Lung (tissue), 12 donors: ENCODE results near the gene MYO5B. TPM values are rescaled to one million over a fixed set of nuclear protein-coding genes. Genes with fewer than 3 reads are reported as not detected.

Experiments used
- ATAC-seq: fragments of 200-7000 bp; cut with Tn5 transposase; one replicate; pipeline ENCODE4 v1.9.1; 2020; ENCODE audit warnings: moderate number of reproducible peaks; ENCODE audit not compliant: insufficient read depth, low FRiP score
- DNase-seq, 3 donors: peaks; one replicate each; pipeline ENCODE4 v3.0.0-alpha.2; 2013 to 2017
- H3K27ac ChIP-seq, 2 donors: one replicate each; pipeline ENCODE4 v1.5.1; 2013; ENCODE audit warnings: mild to moderate bottlenecking in 2 of 2, moderate library complexity in 2 of 2, control low read depth in 1 of 2, inconsistent platforms in 1 of 2, low read depth in 1 of 2, low read length in 1 of 2
- H3K27me3 ChIP-seq, 3 donors: one replicate each; pipeline ENCODE4 v1.5.1; 2013; ENCODE audit warnings: low read length in 2 of 3; ENCODE audit not compliant: control insufficient read depth in 3 of 3, insufficient read depth in 3 of 3
- H3K36me3 ChIP-seq, 4 donors: one replicate each; pipeline ENCODE4 v1.5.1; 2013; ENCODE audit warnings: low read length in 4 of 4, mild to moderate bottlenecking in 1 of 4, moderate library complexity in 1 of 4; ENCODE audit not compliant: control insufficient read depth in 4 of 4, insufficient read depth in 4 of 4
- H3K4me1 ChIP-seq, 5 donors: one replicate each; pipeline ENCODE4 v1.5.1; 2013; ENCODE audit warnings: low read length in 5 of 5, mild to moderate bottlenecking in 2 of 5, moderate library complexity in 1 of 5; ENCODE audit not compliant: control insufficient read depth in 5 of 5, insufficient read depth in 5 of 5
- H3K4me3 ChIP-seq: one replicate; pipeline ENCODE4 v1.5.1; 2013; ENCODE audit warnings: mild to moderate bottlenecking, control low read depth, moderate library complexity
- H3K9ac ChIP-seq, 2 donors: one replicate each; pipeline ENCODE4 v1.5.1; 2013; ENCODE audit warnings: low read length in 2 of 2, control low read depth in 1 of 2; ENCODE audit not compliant: insufficient read depth in 1 of 2
- H3K9me3 ChIP-seq, 4 donors: one replicate each; pipeline ENCODE4 v1.5.1; 2013; ENCODE audit warnings: low read length in 3 of 4, mild to moderate bottlenecking in 1 of 4, moderate library complexity in 1 of 4; ENCODE audit not compliant: control insufficient read depth in 4 of 4, insufficient read depth in 3 of 4
- CTCF ChIP-seq: IDR thresholded peaks from 2 replicates; pipeline ENCODE4 v1.5.1; 2012; ENCODE audit warnings: mild to moderate bottlenecking; ENCODE audit errors: control extremely low read depth, extremely low read depth
- WGBS, 2 donors: extraction: QIAGEN DNeasy Blood & Tissue Kit; methylation state at CpG; one replicate each; pipeline ENCODE4 v1.1.7; 2013; 5-methylcytosine and 5-hydroxymethylcytosine counted together
- polyA plus RNA-seq, 2 donors: library from polyadenylated mRNA; stranded (reverse); fragments of 200-250 nt; gene quantifications; one replicate each; pipeline ENCODE4 v1.2.1, GENCODE V29; 2013
- total RNA-seq, 2 donors: library from RNA; depleted of rRNA in 1 of 2; stranded (reverse); fragments of >200 nt in 1 of 2; gene quantifications; one replicate each; pipeline ENCODE4 v1.2.1, GENCODE V29; 2014 to 2021
- donor health status: control.
- donor health status: control.
- donor health status: Bipolar disorder and iron deficiency.
- donor health status: healthy.
- donor health status: DM: yes; HTN: yes; CAD: no.

MYO5B gene
- total and polyA plus RNA-seq, 4 donors: 9.7 to 25.6 (median 19.7) TPM

DNA sequence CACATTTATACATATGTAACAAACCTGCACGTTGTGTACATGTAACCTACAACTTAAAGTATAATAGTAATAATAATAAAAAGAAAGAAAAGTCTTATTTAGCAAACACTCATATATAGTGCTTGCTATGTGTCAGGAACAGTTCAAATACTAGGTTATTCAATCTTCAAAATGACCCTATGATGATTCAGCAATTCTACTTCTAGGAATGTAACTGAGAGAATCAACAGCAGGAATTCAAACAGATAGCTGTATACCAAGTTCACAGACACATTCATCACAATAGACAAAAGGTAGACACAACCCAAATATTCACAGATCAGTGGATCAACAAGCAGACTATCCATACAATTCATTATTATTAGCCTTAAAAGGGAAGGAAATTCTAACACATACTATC lies 69.5 kb downstream of the MYO5B start:
- Histone ChIP-seq H3K36me3 (no peaks in the 10 kb centered on the region), H3K9me3 (no peaks in the 10 kb centered on the region), H3K27ac (no peak overlapping the region), H3K9ac (no peak overlapping the region), H3K27me3 (no peaks in the 10 kb centered on the region), H3K4me1 (peaks cover 0 to 3% (median 0%) of the 10 kb centered on the region in 5 donors), H3K4me3 (no peak overlapping the region)
- no peak for ATAC-seq
- WGBS, 2 donors: 91 to 92% methylated on average over 1 of the region's 1 CpG
- no peak for DNase-seq
- TF ChIP-seq CTCF: no peak

- ATAC-seq (no peak), DNase-seq (peak; percentile 28 to 81 (median 65))
- Histone ChIP-seq H3K9me3 (no peaks in the 10 kb centered on the region), H3K27ac (no peak overlapping the region), H3K27me3 (no peaks in the 10 kb centered on the region), H3K4me3 (no peak overlapping the region), H3K36me3 (no peaks in the 10 kb centered on the region), H3K4me1 (peaks cover 0 to 11% (median 7%) of the 10 kb centered on the region in 5 donors), H3K9ac (no peak overlapping the region)
- no peak for TF ChIP-seq CTCF
- WGBS, 2 donors: 51 to 68% methylated on average over 5 of the region's 5 CpGs
These were observed 75.7 kb downstream of the MYO5B start for GRCh38 chr18:50119296-50119695.

DNA sequence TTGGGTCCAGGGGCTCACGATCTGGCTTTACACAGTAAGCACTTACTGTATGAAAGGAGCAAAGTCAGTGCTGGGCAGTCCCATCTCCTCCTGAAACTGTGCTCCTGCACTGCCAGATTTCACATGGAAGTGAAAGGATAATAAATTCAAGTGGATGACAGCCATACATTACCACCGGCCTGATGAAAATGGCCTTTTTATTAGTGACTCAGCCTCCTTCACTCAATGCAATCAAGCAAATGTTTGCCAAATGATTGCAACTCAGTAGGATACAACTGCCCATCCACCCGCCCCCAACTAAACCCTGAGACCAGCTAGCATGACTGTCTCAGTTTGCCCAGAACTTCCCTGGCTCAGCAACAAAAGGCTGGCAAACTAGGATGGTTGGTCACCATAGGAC lies 77.1 kb downstream of the MYO5B start:
- no peak for TF ChIP-seq CTCF
- WGBS, 2 donors: 67 to 75% methylated on average over 3 of the region's 3 CpGs
- no peak overlapping the region for H3K27ac ChIP-seq
- no peak overlapping the region for H3K4me3 ChIP-seq
- H3K36me3 ChIP-seq: no peaks in the 10 kb centered on the region
- ATAC-seq: no peak
- no peaks in the 10 kb centered on the region for H3K9me3 ChIP-seq
- H3K4me1 ChIP-seq: peaks cover 0 to 11% (median 7%) of the 10 kb centered on the region in 5 donors
- DNase-seq: no peak
- H3K9ac ChIP-seq: no peak overlapping the region
- H3K27me3 ChIP-seq: no peaks in the 10 kb centered on the region

DNA sequence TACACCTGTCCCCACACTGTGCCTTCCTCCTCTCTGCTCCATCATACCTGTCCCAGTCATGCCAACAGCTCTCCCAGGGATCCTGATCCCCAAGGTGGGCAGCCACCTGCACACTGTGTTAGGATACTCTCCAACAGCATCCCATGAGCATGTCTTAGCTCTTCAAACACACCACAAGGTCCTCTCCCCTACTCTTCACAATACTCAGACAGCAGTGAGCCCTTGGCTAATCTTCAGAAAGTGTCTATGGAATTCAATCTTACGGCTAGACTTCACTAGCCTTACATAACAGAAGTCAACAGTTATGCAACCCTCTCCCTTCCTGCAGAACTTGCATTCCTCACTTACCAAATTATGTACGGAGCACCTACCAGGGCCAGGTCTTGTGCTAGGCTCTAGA lies 79.9 kb downstream of the MYO5B start:
- Histone ChIP-seq H3K4me1 (peaks cover 0 to 11% (median 4%) of the 10 kb centered on the region in 5 donors), H3K36me3 (no peaks in the 10 kb centered on the region), H3K9ac (no peak overlapping the region), H3K9me3 (no peaks in the 10 kb centered on the region), H3K27ac (peak overlapping the region in 1 of 2 donors; percentile 65), H3K27me3 (no peaks in the 10 kb centered on the region), H3K4me3 (no peak overlapping the region)
- WGBS, 2 donors: 43 to 45% methylated on average over 2 of the region's 2 CpGs
- no peak for TF ChIP-seq CTCF
- ATAC-seq (peak; percentile 19), DNase-seq (peak in 1 of 3 donors; percentile 23)
